ENCODE data around the gene OR5T1.

GRCh38 chr11:56251954-56252353, 22.0 kb upstream of the OR5T1 start, which contains the start of gene OR5T3:
- no peak for TF ChIP-seq CTCF (IDR thresholded peaks at IDR 0.05)
- no peak for TF ChIP-seq POLR2A (IDR thresholded peaks at IDR 0.05)

Data from body of pancreas (tissue), 4 donors.